NCI-H446 treated with DMSO at 0.1 percent for 48 hours (cell line): Measurements from ENCODE around the gene ANKRD55.
"Not testable (repeated sequence)": the region's sequence is repeated elsewhere in the genome, so short reads cannot be mapped to it uniquely, and the experiment has no call there.

Experiments
- DNase-seq: peaks from one replicate; lab custom pipeline; 2025; lab: John Stamatoyannopoulos, UW

ANKRD55 gene

DNA sequence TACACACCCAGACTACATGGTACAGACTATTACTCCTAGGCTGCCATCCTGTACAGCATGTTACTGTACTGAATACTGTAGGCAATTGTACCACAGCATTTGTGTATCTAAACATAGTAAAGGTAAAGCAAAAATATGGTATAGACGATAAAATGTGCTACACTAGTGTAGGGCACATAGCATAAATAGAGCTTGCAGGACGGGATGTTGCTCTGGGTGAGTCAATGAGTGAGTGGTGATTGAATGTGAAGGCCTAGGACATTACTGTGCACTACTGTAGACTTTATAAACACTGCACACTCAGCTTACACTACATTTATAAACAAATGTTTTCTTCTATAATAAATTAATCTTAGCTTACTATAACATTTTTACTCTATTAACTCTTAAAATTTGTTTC, 25.6 kb downstream of the ANKRD55 start:
- DNase-seq = no peak

DNA sequence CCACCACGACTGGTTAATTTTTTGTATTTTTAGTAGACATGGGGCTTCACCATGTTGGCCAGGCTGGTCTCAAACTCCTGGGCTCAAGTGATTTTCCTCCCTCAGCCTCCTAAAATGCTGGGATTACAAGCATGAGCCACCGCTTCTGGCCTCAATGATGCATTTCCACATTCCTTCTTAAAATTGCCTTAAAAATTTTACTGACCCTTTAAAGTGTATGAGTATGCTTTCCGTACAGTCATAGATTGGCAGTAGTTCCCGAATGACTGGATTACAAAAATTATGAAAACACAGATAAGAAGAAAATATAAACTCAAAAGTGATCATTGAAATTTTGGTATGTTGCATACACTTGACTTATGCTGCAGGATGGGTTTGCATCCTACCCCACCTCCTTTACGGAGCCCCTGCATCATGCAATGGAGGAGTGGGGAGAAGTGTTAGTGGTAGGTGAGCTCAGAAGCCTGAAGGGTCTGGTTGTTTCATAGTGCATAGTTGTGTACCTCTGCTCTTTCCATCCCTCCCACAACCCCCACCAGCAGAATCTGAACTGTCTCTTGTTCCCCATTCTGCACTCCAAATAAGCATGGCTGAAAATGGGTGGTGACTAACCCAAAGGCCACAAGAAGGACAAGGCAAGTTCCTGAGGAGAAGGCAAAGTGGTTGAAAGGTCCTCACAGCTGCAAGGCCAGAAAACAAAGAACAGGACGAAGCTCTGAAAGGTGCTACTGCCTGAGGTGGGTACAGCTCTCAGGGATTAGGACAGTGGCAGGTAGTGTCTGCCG, 26.8 kb downstream of the ANKRD55 start:
- no peak for DNase-seq

DNA sequence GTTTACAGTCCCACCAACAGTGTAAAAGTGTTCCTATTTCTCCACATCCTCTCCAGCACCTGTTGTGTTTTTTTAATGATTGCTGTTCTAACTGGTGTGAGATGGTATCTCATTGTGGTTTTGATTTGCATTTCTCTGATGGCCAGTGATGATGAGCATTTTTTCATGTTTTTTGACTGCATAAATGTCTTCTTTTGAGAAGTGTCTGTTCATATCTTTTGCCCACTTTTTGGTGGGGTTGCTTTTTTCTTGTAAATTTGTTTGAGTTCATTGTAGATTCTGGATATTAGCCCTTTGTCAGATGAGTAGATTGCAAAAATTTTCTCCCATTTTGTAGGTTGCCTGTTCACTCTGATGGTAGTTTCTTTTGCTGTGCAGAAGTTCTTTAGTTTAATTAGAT, 29.2 kb downstream of the ANKRD55 start:
- not testable (repeated sequence) for DNase-seq

DNA sequence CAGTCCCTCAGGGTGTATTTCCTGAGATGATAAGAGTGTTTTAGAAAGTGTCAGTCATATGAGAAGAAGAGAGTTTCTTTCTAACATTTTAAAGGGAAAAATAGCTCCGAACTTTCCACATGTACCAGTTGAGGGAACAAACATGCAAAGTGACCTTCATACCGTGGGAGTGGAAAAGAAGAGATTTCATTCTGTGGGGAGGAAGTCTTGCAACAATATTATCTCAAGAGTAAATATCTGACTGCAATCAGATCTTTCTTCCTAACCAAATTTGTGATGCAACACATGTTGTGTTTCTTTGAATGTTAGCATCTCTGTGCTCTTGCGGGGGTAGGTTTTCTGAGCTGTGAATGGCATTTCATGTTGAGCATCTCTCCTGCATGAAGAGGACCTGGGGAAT, 30.6 kb downstream of the ANKRD55 start:
- DNase-seq = no peak

DNA sequence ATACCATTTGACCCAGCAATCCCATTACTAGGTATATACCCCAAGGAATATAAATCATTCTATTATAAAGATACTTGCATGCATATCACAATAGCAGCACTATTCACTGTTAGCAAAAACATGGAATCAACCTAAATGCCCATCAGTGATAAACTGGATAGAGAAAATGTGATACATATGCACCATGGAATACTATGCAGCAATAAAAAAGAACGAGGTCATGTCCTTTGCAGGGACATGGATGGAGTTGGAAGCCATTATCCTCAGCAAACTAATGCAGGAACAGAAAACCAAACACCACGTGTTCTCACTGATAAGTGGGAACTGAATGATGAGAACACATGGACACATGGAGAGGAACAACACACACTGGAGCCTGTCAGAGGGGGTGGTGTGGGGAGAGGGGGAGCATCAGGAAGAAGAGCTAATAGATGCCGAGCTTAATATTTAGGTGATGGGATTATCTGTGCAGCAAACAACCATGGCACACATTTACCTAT, 31.3 kb downstream of the ANKRD55 start:
- not testable (repeated sequence) for DNase-seq

DNA sequence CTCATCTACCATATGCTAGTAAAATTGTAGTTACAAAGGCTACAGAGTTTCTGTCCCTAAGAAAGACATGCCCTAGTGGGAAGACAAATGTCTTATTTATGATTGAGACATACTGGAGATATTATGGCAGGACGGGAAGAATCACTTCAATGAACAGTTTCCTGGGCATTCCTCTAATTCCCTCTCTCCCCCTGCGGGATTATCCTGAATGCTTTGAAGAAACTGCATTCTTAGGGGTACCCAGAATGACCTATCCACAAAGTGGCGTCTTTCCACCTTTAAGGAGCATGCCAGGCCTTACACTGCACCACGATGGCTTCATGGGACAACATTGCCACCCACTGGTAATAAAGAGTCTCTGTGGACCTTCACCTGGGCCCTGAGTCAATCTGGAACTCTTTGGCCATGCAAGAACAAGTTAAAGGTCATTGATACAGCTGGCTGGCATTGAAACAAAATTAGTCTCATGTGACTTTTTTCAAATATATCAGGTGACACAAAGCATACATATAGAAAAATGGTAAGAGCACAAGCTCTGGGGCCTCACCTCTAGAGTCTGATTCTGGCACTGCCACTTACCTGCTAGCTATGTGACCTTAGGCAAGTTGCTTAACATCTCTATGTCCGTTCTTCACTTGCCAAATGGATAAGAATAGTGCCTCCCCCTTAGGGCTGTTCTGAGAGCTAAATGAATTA, 32.0 kb downstream of the ANKRD55 start:
- DNase-seq = no peak

DNA sequence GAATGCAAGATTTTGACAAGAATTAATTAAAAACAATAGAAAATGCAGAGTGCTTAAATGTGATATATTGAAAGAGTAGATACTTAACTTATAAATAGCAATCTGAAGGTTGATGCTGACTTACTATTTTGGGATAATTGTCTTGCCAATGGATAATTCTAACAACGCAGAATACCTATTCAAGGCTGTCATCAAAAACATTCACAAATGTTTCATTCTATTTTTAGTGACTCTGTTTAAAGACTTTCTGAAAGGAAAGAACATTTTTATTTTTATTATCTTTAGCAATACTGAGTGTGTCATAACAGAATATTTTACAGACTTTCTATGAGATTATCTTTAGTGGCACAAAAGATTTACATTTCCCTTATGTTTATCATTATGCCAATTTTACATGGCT, 38.1 kb downstream of the ANKRD55 start:
- no peak for DNase-seq

DNA sequence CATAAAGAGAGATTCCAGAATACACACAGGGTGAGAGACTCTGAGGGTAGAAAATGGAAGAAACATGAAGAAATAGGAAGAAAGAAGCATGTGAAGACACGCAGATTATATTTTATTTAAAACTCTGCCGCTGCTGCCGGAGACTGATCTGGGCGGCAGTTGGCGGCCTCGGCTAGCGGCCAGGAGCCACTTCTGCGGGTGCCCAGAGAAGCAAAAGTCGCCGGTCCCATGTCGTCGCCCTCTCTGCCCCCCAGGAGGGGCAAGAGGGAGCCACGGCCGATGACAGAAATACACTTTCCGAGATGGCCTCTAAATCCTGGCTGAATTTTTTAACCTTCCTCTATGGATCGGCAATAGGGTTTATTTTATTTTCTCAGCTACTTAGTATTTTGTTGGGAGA, 40.9 kb downstream of the ANKRD55 start:
- DNase-seq = no peak

DNA sequence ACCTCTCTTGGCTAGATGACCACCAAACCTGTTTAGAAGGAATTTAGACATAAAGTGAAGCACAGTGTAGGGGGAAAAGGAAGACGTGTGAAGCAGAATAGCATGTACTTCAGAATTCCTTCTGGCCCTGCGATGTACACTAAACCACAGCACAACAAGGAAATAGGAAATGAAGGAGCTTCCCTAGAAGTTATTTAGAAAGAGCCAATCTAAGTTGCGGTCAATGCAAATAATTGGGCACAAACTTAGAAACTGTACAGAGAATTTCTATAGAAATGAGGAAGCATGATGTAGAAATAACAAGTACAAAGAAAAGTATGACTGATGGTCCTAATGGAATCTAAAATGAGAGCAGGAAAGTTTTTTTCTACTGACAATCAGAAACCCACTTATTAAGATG, 41.5 kb downstream of the ANKRD55 start:
- DNase-seq = no peak

DNA sequence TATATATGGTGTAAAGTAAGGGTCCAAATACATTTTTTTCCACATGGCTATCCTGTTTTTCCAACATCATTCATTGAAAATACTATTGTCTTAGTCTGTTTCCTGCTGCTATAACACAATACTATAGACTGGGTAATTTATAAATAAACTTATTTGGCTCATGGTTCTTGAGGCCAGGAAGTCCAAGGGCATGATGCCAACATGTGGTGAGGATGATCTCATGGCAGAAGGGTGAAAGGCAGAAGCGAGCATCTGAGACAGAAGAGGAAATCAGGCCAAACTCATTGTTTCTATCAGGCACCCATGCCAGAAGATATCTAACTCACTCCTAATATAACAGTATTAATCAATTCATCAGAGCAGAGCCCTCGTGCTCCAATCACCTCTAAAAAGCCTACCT, 42.6 kb downstream of the ANKRD55 start:
- no peak for DNase-seq

DNA sequence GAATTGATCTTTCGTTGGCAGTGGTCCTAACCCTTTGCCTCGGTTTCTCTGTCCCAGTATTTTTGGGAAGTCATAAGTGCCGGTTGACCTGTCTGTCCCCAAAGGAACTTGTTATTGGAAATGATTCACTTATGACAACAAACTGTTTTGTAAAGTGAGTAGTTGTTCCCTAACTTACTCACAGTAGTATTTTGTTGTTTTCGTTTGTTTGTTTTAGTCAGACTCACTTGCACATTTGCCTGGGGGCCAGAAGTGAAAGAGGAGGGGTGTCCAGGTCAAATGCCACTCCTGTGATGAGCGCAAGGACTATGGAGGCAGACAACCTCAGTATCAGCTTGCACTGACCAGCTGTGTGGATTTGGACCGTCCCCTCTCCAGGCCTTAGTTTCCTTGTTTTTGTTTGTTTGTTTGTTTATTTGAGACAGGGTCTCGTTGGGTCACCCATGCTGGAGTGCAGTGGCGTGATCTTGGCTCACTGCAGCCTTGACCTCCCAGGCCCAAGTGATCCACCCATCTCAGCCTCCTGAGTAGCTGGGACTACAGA, 47.3 kb downstream of the ANKRD55 start:
- DNase-seq = no peak

DNA sequence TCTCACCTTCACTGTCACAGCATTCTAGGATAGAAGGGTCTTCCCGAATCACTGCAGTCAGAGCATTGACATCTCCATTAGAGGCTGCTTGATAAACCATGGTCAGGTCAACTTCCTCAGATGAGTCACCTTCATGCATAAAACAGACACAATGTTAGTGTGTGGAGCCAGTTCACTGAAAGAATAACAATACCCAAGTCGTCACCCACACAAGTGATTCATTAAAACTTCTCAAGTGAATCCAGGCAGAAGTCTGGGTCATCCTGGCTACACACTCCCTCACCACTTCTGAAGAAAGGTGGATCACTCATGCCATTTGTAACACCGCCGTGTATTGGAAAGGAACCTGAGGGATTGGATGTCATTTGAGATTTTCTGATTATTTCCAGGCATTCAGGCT, 49.6 kb downstream of the ANKRD55 start:
- DNase-seq = no peak

DNA sequence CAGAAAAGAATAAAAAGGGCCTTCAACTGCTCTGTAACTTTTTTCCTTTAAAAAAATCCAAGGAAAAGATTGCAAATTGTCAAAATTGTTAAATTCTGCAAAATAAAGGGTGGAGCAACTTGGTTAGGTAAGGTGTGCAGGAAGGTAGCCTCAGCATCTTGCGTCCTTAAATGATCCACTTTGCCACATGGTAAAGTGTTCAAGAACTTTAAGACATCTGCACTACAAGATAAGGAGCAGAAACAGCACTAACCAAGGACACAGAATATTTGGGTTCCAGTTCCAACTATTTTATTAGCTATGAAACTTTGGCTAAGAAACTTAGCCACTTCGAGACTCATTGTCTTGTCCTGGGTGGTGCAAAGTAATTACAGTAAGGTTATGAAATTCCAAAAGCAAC, 53.7 kb downstream of the ANKRD55 start:
- no peak for DNase-seq

DNA sequence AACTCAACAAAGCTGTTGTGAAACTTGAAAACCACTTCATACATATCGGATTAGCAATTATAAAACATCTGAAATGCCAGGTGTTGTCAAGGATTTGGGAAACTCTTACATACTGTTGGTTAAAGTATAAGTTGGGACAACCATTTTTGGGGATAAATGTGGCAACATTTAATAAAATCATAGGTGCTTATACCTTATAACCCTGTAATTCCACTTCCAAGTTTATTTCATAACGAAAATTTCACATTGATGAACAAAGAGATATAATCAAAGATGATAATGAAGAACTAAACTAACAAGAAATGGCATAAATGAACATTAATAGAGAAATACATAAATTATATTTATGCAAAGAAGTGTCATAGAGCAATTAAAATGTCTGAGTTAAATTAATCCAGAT, 54.3 kb downstream of the ANKRD55 start:
- no peak for DNase-seq

DNA sequence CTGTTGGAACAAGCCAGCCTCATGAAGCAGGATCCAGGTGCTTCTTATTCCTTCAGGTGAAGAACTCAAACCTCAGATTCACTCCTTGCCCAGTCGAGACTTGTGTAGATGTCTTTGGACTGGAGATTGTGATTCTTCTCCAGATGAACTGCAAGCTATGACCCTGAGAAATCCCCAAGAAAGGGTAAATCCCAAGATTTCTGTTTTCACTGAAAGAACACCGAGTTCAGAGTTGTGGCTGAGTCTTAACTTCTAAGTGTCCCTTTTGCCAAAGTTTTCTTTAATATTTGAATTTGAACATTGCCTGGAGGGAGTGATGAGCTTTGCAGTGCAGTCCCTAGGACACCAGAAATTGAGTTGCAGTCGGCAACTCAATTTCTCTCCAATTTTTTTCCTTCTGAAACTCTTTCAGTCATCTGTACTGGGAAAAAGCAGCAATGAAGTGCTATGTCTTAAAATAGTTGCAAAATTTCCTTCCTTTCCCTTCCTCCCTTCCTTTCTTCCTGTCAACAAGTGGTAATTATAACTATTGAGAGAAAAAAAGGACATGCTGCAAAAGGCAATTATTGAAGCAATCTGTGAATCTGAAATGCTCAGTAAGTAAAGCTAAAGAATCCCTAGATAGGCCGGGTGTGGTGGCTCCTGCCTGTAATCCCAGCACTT, 56.1 kb downstream of the ANKRD55 start:
- DNase-seq = no peak

DNA sequence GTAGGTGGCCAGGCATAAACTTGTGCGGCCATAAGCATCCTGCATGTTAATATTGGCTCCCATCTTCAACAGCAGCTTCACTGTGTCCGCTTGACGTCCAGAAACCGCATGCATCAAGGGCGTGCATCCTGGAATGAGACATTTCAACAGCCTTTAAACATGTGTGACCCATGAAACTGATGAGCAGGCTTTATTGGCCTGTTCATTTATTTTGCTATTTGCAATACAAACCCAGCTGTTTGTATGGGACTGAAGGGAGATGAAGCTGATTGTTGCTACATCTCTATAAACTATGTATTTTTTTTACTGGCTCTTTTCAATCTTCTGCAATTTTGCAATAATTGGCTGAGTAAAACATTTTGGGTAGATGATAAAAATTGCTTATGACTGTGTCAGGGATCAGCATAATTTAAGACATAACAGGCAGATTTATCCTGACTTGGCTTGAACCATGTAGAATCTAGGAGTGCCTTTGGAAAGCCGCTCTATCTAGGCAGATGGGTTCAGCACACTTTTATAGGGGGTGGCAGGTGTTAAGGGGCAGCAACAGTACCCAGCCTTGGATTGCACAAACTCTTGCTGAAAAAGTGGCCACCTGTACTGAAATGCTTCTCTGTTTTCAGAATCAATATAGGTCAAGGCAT, 56.9 kb downstream of the ANKRD55 start:
- DNase-seq = no peak

DNA sequence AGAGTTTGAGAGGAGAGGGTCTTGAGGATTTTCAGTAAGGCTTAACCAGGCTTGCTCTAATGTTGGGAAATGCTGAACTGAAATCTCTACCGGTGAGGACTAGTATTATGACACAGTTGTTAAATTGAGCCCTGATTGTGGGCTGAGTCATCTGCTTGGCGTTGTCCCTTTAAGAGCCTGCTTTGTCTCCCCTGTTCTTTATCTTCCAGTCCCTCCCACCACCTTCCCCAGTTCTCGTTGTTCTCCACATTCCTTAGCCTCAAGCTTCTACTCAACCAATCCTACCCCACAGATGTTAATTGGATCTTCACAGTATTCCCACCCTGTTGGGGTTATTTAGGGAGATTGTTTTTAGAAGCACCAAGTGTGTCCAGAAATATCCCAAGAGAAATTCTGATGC, 57.6 kb downstream of the ANKRD55 start:
- no peak for DNase-seq

DNA sequence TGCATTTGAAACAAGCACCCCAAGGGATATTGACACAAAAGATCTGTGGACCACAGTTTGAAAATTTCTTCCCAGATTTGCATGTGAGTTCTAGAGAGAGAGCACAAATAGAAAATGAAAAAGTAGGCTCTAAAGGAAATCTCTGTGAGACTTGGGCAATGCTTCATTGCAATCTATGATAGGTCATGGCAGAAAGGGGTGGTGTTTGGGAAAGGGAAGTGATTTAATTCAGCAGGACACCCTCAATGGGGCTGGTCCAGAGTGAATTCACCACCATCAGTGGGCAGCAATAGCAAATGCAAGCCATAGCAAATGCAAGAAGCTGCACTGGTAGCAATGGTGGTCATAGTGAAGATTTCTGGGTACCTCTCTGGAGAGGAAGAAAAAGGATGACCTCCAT, 58.1 kb downstream of the ANKRD55 start:
- no peak for DNase-seq

DNA sequence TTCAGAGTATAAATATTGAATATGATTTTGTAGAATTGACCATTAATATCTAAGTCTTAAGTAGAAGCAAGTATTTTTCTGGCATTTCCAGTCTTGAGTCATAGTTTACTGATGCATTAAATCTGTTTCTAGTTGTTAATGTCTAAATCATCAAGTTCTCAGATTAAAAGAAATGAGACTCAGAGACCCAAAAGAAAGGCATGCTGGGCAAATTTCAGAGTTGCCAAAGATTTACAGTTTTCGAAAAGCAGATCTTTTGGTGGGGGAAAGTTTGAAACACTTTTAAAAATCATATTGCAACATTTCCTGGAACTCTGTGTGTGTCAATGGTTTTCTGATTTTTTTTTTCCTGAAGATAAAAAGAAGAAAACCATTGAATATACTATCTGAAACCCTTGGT, 60.9 kb downstream of the ANKRD55 start:
- no peak for DNase-seq

DNA sequence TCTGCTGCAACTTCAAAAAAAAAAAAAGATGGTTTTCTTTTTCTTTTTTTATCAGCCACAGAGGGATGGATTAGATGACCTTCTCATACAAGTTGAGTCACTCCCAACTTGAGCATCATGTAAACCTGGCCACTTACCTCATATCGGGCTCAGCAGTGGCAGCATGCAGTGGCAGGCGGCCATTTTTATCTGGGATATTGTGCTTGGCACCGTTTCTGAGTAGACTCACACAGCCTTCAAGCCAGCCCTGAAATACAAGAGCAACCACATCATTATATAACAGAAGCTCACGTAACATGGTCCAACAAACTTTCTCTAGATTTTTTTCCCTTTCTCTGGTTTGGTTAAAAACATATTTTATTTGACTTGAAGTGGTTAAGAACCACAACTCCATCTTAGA, 62.6 kb downstream of the ANKRD55 start:
- no peak for DNase-seq

DNA sequence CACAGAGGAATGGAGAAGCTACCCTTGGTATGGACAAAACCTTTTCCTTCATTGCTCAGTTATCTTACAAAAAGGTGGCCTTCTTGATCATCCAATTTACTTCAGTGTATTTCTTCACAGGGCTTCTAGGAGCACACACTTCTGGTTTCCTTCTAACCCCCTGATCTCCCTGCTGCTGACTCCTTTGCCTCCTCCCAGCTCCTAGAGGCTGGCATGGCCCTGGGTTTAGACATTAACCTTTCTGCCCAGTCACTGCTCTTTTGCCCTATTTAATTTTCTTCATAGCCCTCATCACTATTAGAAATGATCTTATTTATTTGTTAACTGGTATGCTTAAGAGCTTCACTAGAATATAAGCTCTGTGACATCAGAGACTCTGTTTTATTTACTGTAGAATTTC, 63.2 kb downstream of the ANKRD55 start:
- no peak for DNase-seq

DNA sequence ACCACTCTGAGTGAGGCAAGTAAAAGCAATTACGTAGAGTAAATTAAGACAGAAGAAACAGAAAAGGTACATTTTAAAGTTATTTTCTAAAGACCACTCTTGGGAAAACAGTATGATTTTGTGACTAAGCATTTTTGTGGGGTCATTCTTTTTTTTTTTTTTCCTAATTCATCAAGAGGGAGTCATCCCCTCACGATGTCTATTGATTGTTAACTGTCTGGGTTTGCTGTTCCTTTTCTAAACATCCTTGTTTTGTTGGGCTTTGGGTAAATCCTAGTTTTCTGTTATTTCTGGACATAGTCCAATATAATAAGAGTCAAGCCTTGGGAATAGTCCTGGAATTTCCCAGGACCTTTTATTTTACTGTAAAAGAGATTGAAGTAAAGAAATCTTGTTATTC, 63.8 kb downstream of the ANKRD55 start:
- DNase-seq = no peak
